Lower leg skin (tissue), 3 donors: ENCODE data around the gene CNTNAP1.

Source experiments
- CTCF ChIP-seq, 3 donors: fragments of 450-650 bp; IDR thresholded peaks; one replicate each; pipeline ENCODE4 v1.5.1; 2016; ENCODE audit warnings: antibody characterized with exemption in 3 of 3, mild to moderate bottlenecking in 3 of 3, moderate library complexity in 2 of 3
- POLR2A ChIP-seq, 2 donors: fragments of 450-650 bp; IDR thresholded peaks; one replicate each; pipeline ENCODE4 v1.6.1; 2016 to 2017; ENCODE audit warnings: antibody characterized with exemption in 2 of 2, mild to moderate bottlenecking in 1 of 2, moderate library complexity in 1 of 2

- TF ChIP-seq POLR2A (IDR thresholded peaks at IDR 0.05): no peak
- no peak for TF ChIP-seq CTCF (IDR thresholded peaks at IDR 0.05)
Measured at GRCh38 chr17:42642336-42642735, 40.0 kb upstream of the CNTNAP1 start.
